ENCODE measurements around the gene CACNA1E.
"Not testable (repeated sequence)": the region's sequence is repeated elsewhere in the genome, so short reads cannot be mapped to it uniquely, and the experiment has no call there.

Gene CACNA1E

DNA sequence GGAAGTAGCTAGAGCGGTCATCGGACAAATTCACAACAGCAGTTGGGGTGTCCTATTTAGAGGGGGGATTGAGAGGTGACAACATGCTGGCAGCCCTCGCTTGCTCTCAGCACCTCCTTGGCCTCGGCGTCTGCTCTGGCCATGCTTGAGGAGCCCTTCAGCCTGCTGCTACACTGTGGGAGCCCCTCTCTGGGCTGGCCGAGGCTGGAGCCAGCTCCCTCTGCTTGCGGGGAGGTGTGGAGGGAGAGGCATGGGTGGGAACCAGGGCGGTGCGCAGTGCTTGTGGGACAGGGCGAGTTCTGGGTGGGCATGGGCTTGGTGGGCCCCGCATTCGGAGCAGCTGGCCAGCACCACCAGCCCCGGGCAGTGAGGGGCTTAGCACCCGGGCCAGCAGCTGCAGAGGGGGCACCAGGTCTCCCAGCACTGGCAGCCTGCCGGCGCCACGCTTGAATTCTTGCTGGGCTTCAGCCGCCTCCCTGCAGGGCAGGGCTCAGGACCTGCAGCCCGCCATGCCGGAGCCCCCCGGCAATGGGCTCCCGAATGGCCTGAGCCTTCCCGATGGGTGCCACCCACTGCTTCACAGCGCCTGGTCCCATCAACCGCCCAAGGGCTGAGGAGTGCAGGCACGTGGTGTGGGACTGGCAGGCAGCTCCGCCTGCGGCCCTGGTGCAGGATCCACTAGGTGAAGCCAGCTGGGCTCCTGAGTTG lies 349.0 kb downstream of the CACNA1E start:
- not testable (repeated sequence) for H3K36me3 ChIP-seq (ENCODE audit: control insufficient read depth, insufficient read depth, low read length); H3K4me1 ChIP-seq (ENCODE audit: control insufficient read depth, insufficient read depth, low read length); H3K9ac ChIP-seq (ENCODE audit: low read length); H3K27me3 ChIP-seq (ENCODE audit: control insufficient read depth, insufficient read depth, low read length); H3K27ac ChIP-seq (ENCODE audit: low read depth, low read length); H3K4me3 ChIP-seq (ENCODE audit: low read length)

DNA sequence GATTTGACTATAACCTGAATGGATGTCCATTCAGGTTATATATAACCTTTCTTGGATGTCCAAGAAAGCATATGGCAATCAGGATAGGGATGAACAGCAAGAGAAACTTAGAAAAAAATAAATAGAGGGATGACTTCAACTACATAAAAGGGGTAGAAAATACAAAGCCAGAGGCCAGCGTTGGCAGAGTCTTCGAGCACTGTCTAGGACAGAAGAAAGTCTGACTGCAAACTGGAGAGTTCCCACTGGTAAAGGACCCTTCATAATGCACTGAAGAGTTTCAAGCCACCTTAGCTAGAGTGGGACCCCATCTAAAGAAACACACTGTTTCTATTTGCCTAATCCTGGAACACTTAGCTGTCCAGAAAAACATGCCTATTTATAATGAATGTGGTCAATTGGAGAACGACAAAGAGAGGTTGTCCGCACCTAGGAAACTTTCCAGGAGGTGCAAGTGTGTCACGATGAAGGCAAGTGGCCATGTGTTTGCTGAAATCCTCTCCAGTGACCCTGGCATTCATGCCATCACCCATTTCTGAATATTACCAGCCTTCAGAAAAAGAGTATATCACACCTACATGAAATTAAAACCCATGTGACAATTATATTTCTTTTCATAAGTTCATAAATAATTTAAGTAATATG lies 362.8 kb downstream of the CACNA1E start:
- H3K36me3 ChIP-seq (ENCODE audit: control insufficient read depth, insufficient read depth, low read length): no peaks in the 10 kb centered on the region
- no peak overlapping the region for H3K4me3 ChIP-seq (ENCODE audit: low read length)
- H3K27ac ChIP-seq (ENCODE audit: low read depth, low read length): no peak overlapping the region
- no peaks in the 10 kb centered on the region for H3K4me1 ChIP-seq (ENCODE audit: control insufficient read depth, insufficient read depth, low read length)
- H3K27me3 ChIP-seq (ENCODE audit: control insufficient read depth, insufficient read depth, low read length): no peaks in the 10 kb centered on the region
- no peak overlapping the region for H3K9ac ChIP-seq (ENCODE audit: low read length)

DNA sequence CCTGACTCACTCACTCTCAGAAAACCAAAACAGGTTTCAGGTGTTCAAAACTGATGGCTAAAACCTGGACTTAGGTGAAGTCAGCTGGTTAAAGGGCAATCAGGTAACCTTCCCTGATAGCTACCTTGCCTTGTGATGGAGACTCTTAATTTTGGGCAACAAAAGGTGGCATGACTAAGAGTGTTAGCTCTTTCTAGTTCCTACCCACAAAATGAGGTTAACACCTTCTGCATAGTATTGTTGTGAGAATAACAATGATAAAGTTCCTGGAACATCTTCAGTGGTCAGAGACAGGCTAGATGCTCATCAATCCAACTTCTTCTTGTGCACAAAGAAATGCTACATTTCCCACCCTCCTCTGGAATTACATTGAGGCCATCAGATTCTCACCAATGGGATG lies 363.4 kb downstream of the CACNA1E start:
- Histone ChIP-seq H3K27ac (ENCODE audit: low read depth, low read length) (no peak overlapping the region), H3K4me3 (ENCODE audit: low read length) (no peak overlapping the region), H3K36me3 (ENCODE audit: control insufficient read depth, insufficient read depth, low read length) (no peaks in the 10 kb centered on the region), H3K27me3 (ENCODE audit: control insufficient read depth, insufficient read depth, low read length) (no peaks in the 10 kb centered on the region), H3K4me1 (ENCODE audit: control insufficient read depth, insufficient read depth, low read length) (no peaks in the 10 kb centered on the region), H3K9ac (ENCODE audit: low read length) (no peak overlapping the region)

DNA sequence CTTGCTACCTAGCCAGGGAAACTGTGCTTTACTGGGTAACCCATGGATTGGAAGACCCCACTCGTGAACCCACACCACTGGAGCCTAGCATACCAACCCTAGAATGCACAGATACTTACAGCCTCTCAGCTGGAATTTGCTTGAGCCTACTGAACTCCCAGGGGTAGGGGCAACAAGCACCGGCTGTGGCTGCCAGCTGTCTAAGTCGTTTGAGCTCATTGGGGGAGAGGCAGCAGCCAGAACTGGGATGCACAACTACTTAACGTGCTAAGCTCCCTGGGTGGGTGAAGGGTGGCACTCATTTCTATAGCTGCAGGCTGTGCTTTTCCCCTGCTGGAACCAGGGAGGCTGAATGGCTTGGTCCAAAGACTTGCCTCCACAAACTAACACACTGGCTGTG lies 365.8 kb downstream of the CACNA1E start:
- Histone ChIP-seq H3K27ac (ENCODE audit: low read depth, low read length) (no peak overlapping the region), H3K9ac (ENCODE audit: low read length) (no peak overlapping the region), H3K4me3 (ENCODE audit: low read length) (no peak overlapping the region), H3K36me3 (ENCODE audit: control insufficient read depth, insufficient read depth, low read length) (no peaks in the 10 kb centered on the region), H3K27me3 (ENCODE audit: control insufficient read depth, insufficient read depth, low read length) (no peaks in the 10 kb centered on the region), H3K4me1 (ENCODE audit: control insufficient read depth, insufficient read depth, low read length) (no peaks in the 10 kb centered on the region)

DNA sequence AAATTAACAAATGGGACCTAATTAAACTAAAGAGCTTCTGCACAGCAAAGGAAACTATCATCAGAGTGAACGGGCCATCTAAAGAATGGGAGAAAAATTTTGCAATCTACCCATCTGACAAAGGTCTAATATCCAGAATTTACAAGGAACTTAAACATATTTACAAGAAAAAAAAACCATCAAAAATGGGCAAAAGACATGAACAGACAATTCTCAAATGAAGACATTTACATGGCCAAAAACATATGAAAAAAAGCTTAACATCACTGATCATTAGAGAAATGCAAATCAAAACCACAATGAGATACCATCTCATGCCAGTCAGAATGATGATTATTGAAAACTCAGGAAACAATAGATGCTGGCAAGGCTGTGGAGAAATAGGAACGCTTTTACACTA lies 370.9 kb downstream of the CACNA1E start:
- not testable (repeated sequence) for H3K4me3 ChIP-seq (ENCODE audit: low read length); H3K36me3 ChIP-seq (ENCODE audit: control insufficient read depth, insufficient read depth, low read length); H3K9ac ChIP-seq (ENCODE audit: low read length); H3K27me3 ChIP-seq (ENCODE audit: control insufficient read depth, insufficient read depth, low read length); H3K4me1 ChIP-seq (ENCODE audit: control insufficient read depth, insufficient read depth, low read length); H3K27ac ChIP-seq (ENCODE audit: low read depth, low read length)

DNA sequence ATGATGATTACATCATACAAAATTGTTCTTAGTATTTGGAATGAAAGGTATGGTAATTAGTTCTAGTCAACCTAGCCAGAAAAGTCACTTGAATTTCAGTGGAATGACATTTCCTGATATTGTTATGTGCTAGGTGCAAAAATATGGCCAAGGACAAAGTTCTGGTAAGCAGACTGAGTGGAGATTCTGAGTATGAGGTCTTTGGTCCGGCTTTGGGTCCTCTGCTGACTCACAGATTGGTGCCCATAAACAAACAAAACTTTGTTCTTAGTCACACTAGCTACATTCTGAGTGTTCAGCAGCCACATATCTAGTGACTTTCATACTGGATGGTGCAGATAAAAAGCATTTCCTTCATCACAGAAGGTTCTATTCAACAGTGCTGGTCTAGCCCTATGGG lies 372.1 kb downstream of the CACNA1E start:
- H3K36me3 ChIP-seq (ENCODE audit: control insufficient read depth, insufficient read depth, low read length): no peaks in the 10 kb centered on the region
- no peaks in the 10 kb centered on the region for H3K4me1 ChIP-seq (ENCODE audit: control insufficient read depth, insufficient read depth, low read length)
- no peak overlapping the region for H3K9ac ChIP-seq (ENCODE audit: low read length)

More for the DNA sequence above, 372.1 kb downstream of the CACNA1E start:
- no peak overlapping the region for H3K4me3 ChIP-seq (ENCODE audit: low read length)
- H3K27ac ChIP-seq (ENCODE audit: low read depth, low read length): no peak overlapping the region
- H3K27me3 ChIP-seq (ENCODE audit: control insufficient read depth, insufficient read depth, low read length): no peaks in the 10 kb centered on the region
